Measurements from ENCODE around the gene ECE1. TPM values are rescaled to one million over a fixed set of nuclear protein-coding genes. Genes with fewer than 3 reads are reported as not detected.

Gene ECE1
- total and polyA plus RNA-seq, 2 of the 8 experiments (the other 6 are each of a cell fraction or from before 2014, with no cell fraction given): 21.4 to 36.8 TPM

- no peak for TF ChIP-seq SUZ12 (IDR thresholded peaks at IDR 0.05; ENCODE audit: low read length)
- no peak for TF ChIP-seq RBBP5 (IDR thresholded peaks at IDR 0.05; ENCODE audit: borderline replicate concordance, low read depth, low read length)
- TF ChIP-seq BRCA1 (IDR thresholded peaks at IDR 0.05; ENCODE audit: low read depth, low read length): no peak
- no peak for TF ChIP-seq JUND (IDR thresholded peaks at IDR 0.05; ENCODE audit: low read length)
- TF ChIP-seq CBX5 (IDR thresholded peaks at IDR 0.05; ENCODE audit: low read depth, low read length): no peak
Measured at GRCh38 chr1:21332554-21333311, 42.5 kb upstream of the ECE1 start (continued).
